ENCODE results near the gene CFAP20DC.

GRCh38 chr3:58874248-58874741, 175.5 kb downstream of the CFAP20DC start:
- TF ChIP-seq CTCF (IDR thresholded peaks at IDR 0.05) (no peak), POLR2A (IDR thresholded peaks at IDR 0.05) (no peak)
